Measurements from ENCODE around the gene TLX1.

DNA sequence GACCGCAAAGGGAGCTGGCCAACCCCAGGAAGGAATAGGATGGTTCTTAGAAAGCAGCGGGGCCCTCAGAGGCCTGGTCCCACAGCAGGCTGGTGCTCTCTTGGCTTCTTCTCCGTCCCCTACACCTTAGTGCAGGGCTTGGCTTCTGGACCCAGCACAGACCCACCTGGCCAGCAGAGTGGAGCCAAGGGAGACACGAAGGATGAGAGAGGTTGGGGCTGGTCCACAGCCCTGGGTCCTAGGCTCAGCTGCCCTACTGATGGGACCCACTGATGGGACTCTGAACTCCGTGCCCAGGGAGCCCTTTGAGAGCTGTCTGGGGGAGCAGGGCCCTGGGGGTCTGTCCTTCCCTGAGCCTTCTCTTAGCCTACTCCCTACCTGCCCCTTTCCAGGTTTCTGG is 6.2 kb upstream of the TLX1 start:
- TF ChIP-seq, protein P1, sequence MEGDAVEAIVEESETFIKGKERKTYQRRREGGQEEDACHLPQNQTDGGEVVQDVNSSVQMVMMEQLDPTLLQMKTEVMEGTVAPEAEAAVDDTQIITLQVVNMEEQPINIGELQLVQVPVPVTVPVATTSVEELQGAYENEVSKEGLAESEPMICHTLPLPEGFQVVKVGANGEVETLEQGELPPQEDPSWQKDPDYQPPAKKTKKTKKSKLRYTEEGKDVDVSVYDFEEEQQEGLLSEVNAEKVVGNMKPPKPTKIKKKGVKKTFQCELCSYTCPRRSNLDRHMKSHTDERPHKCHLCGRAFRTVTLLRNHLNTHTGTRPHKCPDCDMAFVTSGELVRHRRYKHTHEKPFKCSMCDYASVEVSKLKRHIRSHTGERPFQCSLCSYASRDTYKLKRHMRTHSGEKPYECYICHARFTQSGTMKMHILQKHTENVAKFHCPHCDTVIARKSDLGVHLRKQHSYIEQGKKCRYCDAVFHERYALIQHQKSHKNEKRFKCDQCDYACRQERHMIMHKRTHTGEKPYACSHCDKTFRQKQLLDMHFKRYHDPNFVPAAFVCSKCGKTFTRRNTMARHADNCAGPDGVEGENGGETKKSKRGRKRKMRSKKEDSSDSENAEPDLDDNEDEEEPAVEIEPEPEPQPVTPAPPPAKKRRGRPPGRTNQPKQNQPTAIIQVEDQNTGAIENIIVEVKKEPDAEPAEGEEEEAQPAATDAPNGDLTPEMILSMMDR (IDR thresholded peaks at IDR 0.05; ENCODE audit: low read depth, low read length) = no peak
- TF ChIP-seq EZH2phosphoT487 (IDR thresholded peaks at IDR 0.05; ENCODE audit: low read depth) = no peak

Measured in OCI-LY3 (cell line).